Transverse colon (tissue), 4 donors: Measurements from ENCODE around the gene NTMT1. TPM values are rescaled to one million over a fixed set of nuclear protein-coding genes. Genes with fewer than 3 reads are reported as not detected.

ENCODE experiments used
- DNase-seq: peaks from one replicate; pipeline ENCODE4 v3.0.0-alpha.2; 2019
- H3K27ac ChIP-seq, 4 donors: fragments of 200-600 bp; sonication (generic); 2 replicates each; pipeline ENCODE4 v1.5.1; 2016 to 2018; ENCODE audit warnings: inconsistent platforms in 4 of 4
- H3K27me3 ChIP-seq: fragments of 200-600 bp; sonication (generic); 2 replicates; pipeline ENCODE4 v1.5.1; 2017; ENCODE audit warnings: inconsistent platforms
- H3K36me3 ChIP-seq, 4 donors: fragments of 200-600 bp; sonication (generic); 2 replicates each; pipeline ENCODE4 v1.5.1; 2017 to 2019; ENCODE audit warnings: inconsistent platforms in 4 of 4
- H3K4me1 ChIP-seq, 4 donors: fragments of 200-600 bp; sonication (generic); 2 replicates each; pipeline ENCODE4 v1.5.1; 2017 to 2020; ENCODE audit warnings: inconsistent platforms in 4 of 4
- H3K4me3 ChIP-seq, 4 donors: fragments of 200-600 bp; sonication (generic); 1 replicate in 1 of 4; 2 replicates in 3 of 4; pipeline versions ENCODE4 v1.5.1 to v1.6.1; 2017 to 2019; ENCODE audit warnings: inconsistent platforms in 4 of 4
- H3K9me3 ChIP-seq, 2 donors: fragments of 200-600 bp; sonication (generic); 2 replicates each; pipeline ENCODE4 v1.5.1; 2017 to 2019; ENCODE audit warnings: inconsistent platforms in 2 of 2
- EP300 ChIP-seq: sonication (generic); formaldehyde crosslinking; IDR thresholded peaks from one replicate; pipeline ENCODE4 v1.6.1; 2017; ENCODE audit warnings: antibody characterized with exemption, low read depth
- POLR2A ChIP-seq: fragments of 450-650 bp; IDR thresholded peaks from one replicate; pipeline ENCODE4 v1.6.1; 2016; ENCODE audit warnings: antibody characterized with exemption, mild to moderate bottlenecking, moderate library complexity
- POLR2AphosphoS5 ChIP-seq, 3 donors: sonication (generic); formaldehyde crosslinking; IDR thresholded peaks; one replicate each; pipeline ENCODE4 v1.6.1; 2016; ENCODE audit warnings: antibody characterized with exemption in 3 of 3
- WGBS, 2 donors: methylation state at CpG; one replicate each; pipeline ENCODE4 v1.1.5; 2018; ENCODE audit warnings: low coverage in 1 of 2; 5-methylcytosine and 5-hydroxymethylcytosine counted together
- in situ Hi-C, 4 donors: fragments of 200-750 bp; cut with MboI; loops; one replicate each; pipeline versions ENCODE4 v1.15.0 to v1.15.1; 2017; ENCODE audit warnings: low sequenced_read_pairs in 3 of 4, low pct_ligation_motif_present in 1 of 4, low pct_unique_long_range_greater_than_20kb in 1 of 4
- intact Hi-C: fragments of 100-400 bp; cut with DNase I; formaldehyde crosslinking; loops from one replicate; pipeline ENCODE4 v1.15.1; 2023; ENCODE audit warnings: low total_unique reads
- total RNA-seq, 4 donors: library from RNA; depleted of rRNA; stranded (reverse); fragments of >200 nt; gene quantifications; one replicate each; pipeline ENCODE4 v1.1.0, GENCODE V29; 2016
- TF ChIP-seq, protein P1 (sequence below), 5 experiments: fragments of 200-600 bp in 3 of 5; fragments of 450-650 bp in 2 of 5; sonication (generic) in 3 of 5; IDR thresholded peaks; 1 replicate in 2 of 5; 2 replicates in 3 of 5; pipeline ENCODE4 v1.5.1; 2016 to 2017; ENCODE audit warnings: antibody characterized with exemption in 5 of 5, inconsistent platforms in 3 of 5, mild to moderate bottlenecking in 2 of 5, moderate library complexity in 1 of 5

The NTMT1 gene
- total RNA-seq, 4 donors from 2014 or later, result 11.3 to 19.1 (median 14.3) TPM

GRCh38 chr9:129581505-129582189 is 44.3 kb upstream of the NTMT1 start:
- in situ Hi-C loops, result no loop called here

DNA sequence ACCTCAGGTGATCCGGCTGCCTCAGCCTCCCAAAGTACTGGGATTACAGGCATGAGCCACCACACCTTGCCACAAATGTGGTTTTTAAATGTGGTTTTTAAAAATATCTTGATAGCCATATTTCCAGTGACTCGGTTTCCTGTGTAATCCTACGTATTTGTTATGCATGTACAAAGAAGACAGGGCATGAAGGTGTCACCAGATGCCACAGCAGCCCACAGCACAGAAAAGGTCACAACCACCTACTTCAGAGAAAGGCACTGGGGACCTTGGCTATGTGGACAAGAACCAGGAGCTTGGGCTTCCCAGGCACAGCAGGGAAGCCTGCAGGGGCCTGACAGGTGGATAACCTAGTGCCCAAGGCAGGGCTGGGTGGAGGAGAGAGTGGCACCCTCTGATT is 43.1 kb upstream of the NTMT1 start:
- WGBS, 2 donors, result 77% methylated on average over 3 of the region's 3 CpGs; no CpG with 5 or more reads in 1 of the 2 donors
- Histone ChIP-seq H3K27ac (no peak overlapping the region), H3K9me3 (no peaks in the 10 kb centered on the region), H3K4me3 (no peak overlapping the region), H3K36me3 (no peaks in the 10 kb centered on the region), H3K27me3 (no peaks in the 10 kb centered on the region), H3K4me1 (peaks cover 0 to 4% (median 1%) of the 10 kb centered on the region in 4 donors)
- DNase-seq, result no peak
- intact Hi-C loops (no loop called here), in situ Hi-C loops (no loop called here)
- TF ChIP-seq, protein P1, sequence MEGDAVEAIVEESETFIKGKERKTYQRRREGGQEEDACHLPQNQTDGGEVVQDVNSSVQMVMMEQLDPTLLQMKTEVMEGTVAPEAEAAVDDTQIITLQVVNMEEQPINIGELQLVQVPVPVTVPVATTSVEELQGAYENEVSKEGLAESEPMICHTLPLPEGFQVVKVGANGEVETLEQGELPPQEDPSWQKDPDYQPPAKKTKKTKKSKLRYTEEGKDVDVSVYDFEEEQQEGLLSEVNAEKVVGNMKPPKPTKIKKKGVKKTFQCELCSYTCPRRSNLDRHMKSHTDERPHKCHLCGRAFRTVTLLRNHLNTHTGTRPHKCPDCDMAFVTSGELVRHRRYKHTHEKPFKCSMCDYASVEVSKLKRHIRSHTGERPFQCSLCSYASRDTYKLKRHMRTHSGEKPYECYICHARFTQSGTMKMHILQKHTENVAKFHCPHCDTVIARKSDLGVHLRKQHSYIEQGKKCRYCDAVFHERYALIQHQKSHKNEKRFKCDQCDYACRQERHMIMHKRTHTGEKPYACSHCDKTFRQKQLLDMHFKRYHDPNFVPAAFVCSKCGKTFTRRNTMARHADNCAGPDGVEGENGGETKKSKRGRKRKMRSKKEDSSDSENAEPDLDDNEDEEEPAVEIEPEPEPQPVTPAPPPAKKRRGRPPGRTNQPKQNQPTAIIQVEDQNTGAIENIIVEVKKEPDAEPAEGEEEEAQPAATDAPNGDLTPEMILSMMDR (IDR thresholded peaks at IDR 0.05), result no peak
- TF ChIP-seq EP300, result no peak
- no peak for TF ChIP-seq POLR2A
- no peak for TF ChIP-seq POLR2AphosphoS5 (IDR thresholded peaks at IDR 0.05)

More at GRCh38 chr9:129581505-129582189, 44.3 kb upstream of the NTMT1 start:
- Histone ChIP-seq H3K27ac (no peak overlapping the region), H3K4me1 (peaks cover 0 to 4% (median 1%) of the 10 kb centered on the region in 4 donors), H3K4me3 (no peak overlapping the region), H3K36me3 (no peaks in the 10 kb centered on the region), H3K9me3 (no peaks in the 10 kb centered on the region), H3K27me3 (no peaks in the 10 kb centered on the region)
- intact Hi-C loops, result no loop called here
- TF ChIP-seq POLR2AphosphoS5 (IDR thresholded peaks at IDR 0.05) (no peak), POLR2A (no peak), EP300 (no peak)
- TF ChIP-seq, protein P1 (IDR thresholded peaks at IDR 0.05), result no peak
- WGBS, 2 donors, result 44 to 90% methylated on average over 1 to 4 of the region's 4 CpGs
- no peak for DNase-seq

DNA sequence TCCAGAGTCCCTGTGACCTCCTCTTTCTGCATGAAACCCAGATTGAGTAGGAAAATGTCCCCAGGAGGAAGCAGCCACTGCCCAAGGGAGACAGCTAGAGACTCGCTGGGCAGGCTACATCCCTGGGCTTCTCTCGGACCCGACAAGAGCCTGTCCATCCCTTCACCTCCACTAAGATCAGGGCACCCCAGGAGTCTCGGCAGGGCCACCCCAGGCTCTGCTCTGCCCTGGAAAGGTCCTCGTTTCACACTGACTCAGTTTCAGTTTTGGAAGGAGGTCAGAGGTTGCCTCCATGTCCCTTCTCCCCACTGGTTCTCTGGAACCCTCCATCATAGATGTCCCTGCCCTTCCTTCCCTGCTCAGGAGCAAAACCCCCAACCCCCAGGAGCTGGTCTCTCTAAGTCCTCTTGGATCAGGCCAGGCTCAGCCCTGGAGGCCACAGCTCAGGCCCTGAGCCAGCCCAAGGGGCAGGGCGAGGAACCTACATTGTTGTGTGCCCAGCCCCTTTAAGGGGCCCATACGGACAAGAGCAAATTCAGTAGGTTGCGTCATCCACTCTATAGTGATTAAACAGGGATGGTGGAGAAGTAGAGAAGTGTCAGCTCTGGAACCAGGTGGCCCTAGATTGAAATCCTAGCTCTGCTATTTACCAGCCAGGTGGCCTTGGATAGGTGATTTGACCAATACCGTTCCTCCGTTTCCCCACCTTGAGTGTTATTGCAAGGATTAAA is 42.5 kb upstream of the NTMT1 start:
- DNase-seq, result no peak
- no peaks in the 10 kb centered on the region for H3K9me3 ChIP-seq
- no peak overlapping the region for H3K4me3 ChIP-seq
- TF ChIP-seq, protein P1 (IDR thresholded peaks at IDR 0.05), result no peak
- TF ChIP-seq POLR2A (no peak), POLR2AphosphoS5 (IDR thresholded peaks at IDR 0.05) (no peak), EP300 (no peak)
- 74 to 94% methylated on average over 3 to 10 of the region's 10 CpGs for WGBS, 2 donors
- in situ Hi-C loops, result no loop called here
- intact Hi-C loops, result no loop called here
- H3K4me1 ChIP-seq, result peaks cover 0 to 4% (median 1%) of the 10 kb centered on the region in 4 donors
- no peaks in the 10 kb centered on the region for H3K36me3 ChIP-seq
- H3K27ac ChIP-seq, result no peak overlapping the region
- H3K27me3 ChIP-seq, result no peaks in the 10 kb centered on the region

DNA sequence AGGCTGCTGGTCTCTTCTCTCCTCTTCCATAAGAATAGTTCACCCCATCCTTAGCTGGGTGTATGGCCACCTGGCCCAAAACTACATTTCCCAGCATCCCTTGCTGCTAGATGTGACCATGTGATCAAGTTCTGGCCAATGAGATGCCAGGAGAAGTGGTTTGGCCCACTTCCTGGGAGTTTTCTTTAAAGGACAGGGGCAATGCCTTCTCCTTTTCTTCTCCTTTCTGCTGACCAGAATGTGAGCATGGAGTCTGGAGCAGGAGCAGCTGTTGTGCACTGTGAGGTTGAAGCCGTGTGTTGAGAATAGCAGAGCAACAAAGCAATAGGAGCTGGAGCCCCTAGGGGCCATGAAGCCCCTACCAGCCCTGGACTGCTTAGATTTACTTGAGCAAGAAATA is 41.8 kb upstream of the NTMT1 start:
- in situ Hi-C loops, result no loop called here
- no peaks in the 10 kb centered on the region for H3K36me3 ChIP-seq
- intact Hi-C loops, result no loop called here
- H3K4me3 ChIP-seq, result no peak overlapping the region
- no peak overlapping the region for H3K27ac ChIP-seq
- WGBS, 2 donors, result 86% methylated on average over 1 of the region's 1 CpG; no CpG with 5 or more reads in 1 of the 2 donors
- peak; percentile 75 for DNase-seq
- H3K27me3 ChIP-seq, result no peaks in the 10 kb centered on the region
- TF ChIP-seq POLR2AphosphoS5 (IDR thresholded peaks at IDR 0.05), result peak in 1 of 3 donors; percentile 14
- TF ChIP-seq, protein P1 (IDR thresholded peaks at IDR 0.05), result no peak
- H3K4me1 ChIP-seq, result peaks cover 0 to 4% (median 1%) of the 10 kb centered on the region in 4 donors
- H3K9me3 ChIP-seq, result no peaks in the 10 kb centered on the region
